Measurements from ENCODE around the gene SPATA31E1.

DNA sequence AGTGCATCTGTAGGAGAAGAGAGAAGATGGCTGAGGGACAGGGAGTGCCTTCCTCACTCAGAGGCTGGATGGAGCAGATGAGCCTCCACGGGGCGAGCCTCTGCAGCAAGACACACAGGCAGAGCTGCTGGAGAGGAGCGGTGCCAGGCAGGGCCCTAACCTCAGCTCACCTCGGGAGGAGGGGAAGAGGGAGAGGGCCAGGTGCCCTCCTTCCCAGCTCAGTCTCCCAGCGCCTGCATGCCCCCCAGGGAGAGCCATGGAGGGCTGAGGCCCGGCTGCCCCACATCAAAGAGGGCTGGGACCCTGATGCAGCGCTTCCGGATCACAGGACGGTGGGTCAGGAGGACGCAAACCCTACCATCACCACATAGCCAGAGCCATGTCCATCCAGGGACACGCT lies 13.6 kb upstream of the SPATA31E1 start:
- TF ChIP-seq, protein P1, sequence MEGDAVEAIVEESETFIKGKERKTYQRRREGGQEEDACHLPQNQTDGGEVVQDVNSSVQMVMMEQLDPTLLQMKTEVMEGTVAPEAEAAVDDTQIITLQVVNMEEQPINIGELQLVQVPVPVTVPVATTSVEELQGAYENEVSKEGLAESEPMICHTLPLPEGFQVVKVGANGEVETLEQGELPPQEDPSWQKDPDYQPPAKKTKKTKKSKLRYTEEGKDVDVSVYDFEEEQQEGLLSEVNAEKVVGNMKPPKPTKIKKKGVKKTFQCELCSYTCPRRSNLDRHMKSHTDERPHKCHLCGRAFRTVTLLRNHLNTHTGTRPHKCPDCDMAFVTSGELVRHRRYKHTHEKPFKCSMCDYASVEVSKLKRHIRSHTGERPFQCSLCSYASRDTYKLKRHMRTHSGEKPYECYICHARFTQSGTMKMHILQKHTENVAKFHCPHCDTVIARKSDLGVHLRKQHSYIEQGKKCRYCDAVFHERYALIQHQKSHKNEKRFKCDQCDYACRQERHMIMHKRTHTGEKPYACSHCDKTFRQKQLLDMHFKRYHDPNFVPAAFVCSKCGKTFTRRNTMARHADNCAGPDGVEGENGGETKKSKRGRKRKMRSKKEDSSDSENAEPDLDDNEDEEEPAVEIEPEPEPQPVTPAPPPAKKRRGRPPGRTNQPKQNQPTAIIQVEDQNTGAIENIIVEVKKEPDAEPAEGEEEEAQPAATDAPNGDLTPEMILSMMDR (IDR thresholded peaks at IDR 0.05), result no peak
- TF ChIP-seq POLR2A (IDR thresholded peaks at IDR 0.05), result no peak
